HepG2 (cell line): ENCODE results near the gene NPPA. TPM values are rescaled to one million over a fixed set of nuclear protein-coding genes. Genes with fewer than 3 reads are reported as not detected.

ENCODE experiments used
- DMAP1 ChIP-seq: IDR thresholded peaks from 2 replicates; pipeline ENCODE4 v1.6.1; 2016
- FOSL2 ChIP-seq: sonication (generic); formaldehyde crosslinking; IDR thresholded peaks from 2 replicates; pipeline ENCODE4 v1.4.0; 2020; ENCODE audit warnings: missing genetic modification reagents
- HOXA3 ChIP-seq: sonication (generic); formaldehyde crosslinking; IDR thresholded peaks from 2 replicates; pipeline ENCODE4 v1.5.0; 2020; ENCODE audit warnings: missing genetic modification reagents
- HOXD1 ChIP-seq: sonication (generic); formaldehyde crosslinking; IDR thresholded peaks from 2 replicates; pipeline ENCODE4 v1.5.0; 2020; ENCODE audit warnings: missing genetic modification reagents
- IRF2 ChIP-seq: IDR thresholded peaks from 2 replicates; pipeline ENCODE4 v1.6.1; 2018; ENCODE audit warnings: missing genetic modification reagents, missing compliant biosample characterization
- MEIS2 ChIP-seq: sonication (generic); formaldehyde crosslinking; IDR thresholded peaks from 2 replicates; pipeline ENCODE4 v1.9.0; 2021; ENCODE audit warnings: mild to moderate bottlenecking, missing genetic modification reagents
- PCBP2 ChIP-seq: fragments of 200-400 bp; formaldehyde crosslinking; optimal IDR thresholded peaks from 2 replicates; pipeline ENCODE3; 2018; ENCODE audit warnings: low read length, low read depth; ENCODE audit not compliant: poor library complexity, severe bottlenecking
- PRDM15 ChIP-seq: sonication (generic); formaldehyde crosslinking; IDR thresholded peaks from 2 replicates; pipeline ENCODE4 v1.4.0; 2020; ENCODE audit warnings: missing genetic modification reagents
- TEF ChIP-seq: sonication (generic); formaldehyde crosslinking; IDR thresholded peaks from 2 replicates; pipeline ENCODE4 v1.5.0; 2020; ENCODE audit warnings: missing genetic modification reagents
- THAP8 ChIP-seq: sonication (generic); formaldehyde crosslinking; IDR thresholded peaks from 2 replicates; pipeline ENCODE4 v1.5.1; 2020; ENCODE audit warnings: missing genetic modification reagents, mild to moderate bottlenecking, borderline replicate concordance
- THRA ChIP-seq: sonication (generic); formaldehyde crosslinking; IDR thresholded peaks from 2 replicates; pipeline ENCODE4 v1.4.0; 2020; ENCODE audit warnings: missing genetic modification reagents, borderline replicate concordance
- TRIM24 ChIP-seq: sonication (generic); formaldehyde crosslinking; IDR thresholded peaks from 2 replicates; pipeline ENCODE4 v1.8.0; 2022; ENCODE audit warnings: mild to moderate bottlenecking, missing genetic modification reagents
- YEATS4 ChIP-seq: sonication (generic); formaldehyde crosslinking; IDR thresholded peaks from 2 replicates; pipeline ENCODE4 v1.4.0; 2020; ENCODE audit warnings: missing genetic modification reagents, borderline replicate concordance
- ZBTB3 ChIP-seq: sonication (generic); formaldehyde crosslinking; IDR thresholded peaks from 2 replicates; pipeline ENCODE4 v1.4.0; 2020; ENCODE audit warnings: low read depth, mild to moderate bottlenecking, moderate library complexity, missing genetic modification reagents, borderline replicate concordance
- ZFY ChIP-seq: sonication (generic); formaldehyde crosslinking; IDR thresholded peaks from 2 replicates; pipeline ENCODE4 v1.4.0; 2020; ENCODE audit warnings: missing genetic modification reagents
- ZNF101 ChIP-seq: sonication (generic); formaldehyde crosslinking; IDR thresholded peaks from 2 replicates; pipeline ENCODE4 v1.4.0; 2020; ENCODE audit warnings: mild to moderate bottlenecking, low read depth, missing genetic modification reagents, borderline replicate concordance
- ZNF143 ChIP-seq: sonication (generic); formaldehyde crosslinking; IDR thresholded peaks from 2 replicates; pipeline ENCODE4 v1.4.0; 2020; ENCODE audit warnings: missing genetic modification reagents
- ZNF280B ChIP-seq: sonication (generic); formaldehyde crosslinking; IDR thresholded peaks from 2 replicates; pipeline ENCODE4 v1.5.0; 2020; ENCODE audit warnings: missing genetic modification reagents, mild to moderate bottlenecking, borderline replicate concordance
- ZNF776 ChIP-seq: sonication (generic); formaldehyde crosslinking; IDR thresholded peaks from 2 replicates; pipeline ENCODE4 v1.4.0; 2020; ENCODE audit warnings: mild to moderate bottlenecking, missing genetic modification reagents
- ZSCAN20 ChIP-seq: sonication (generic); formaldehyde crosslinking; IDR thresholded peaks from 2 replicates; pipeline ENCODE4 v1.4.0; 2020; ENCODE audit warnings: missing genetic modification reagents, mild to moderate bottlenecking, borderline replicate concordance
- polyA plus RNA-seq, 8 experiments: library from polyadenylated mRNA; depleted of rRNA in 3 of 8; stranded (reverse) in 7 of 8; unstranded in 1 of 8; fragments of >200 nt; fragmentation: Illumina TruSeq in 4 of 8; extraction: Trizol in 4 of 8; gene quantifications; 2 replicates each; pipeline versions ENCODE4 v1.2.1 to v1.2.3, GENCODE V29; 2011 to 2016; ENCODE audit warnings: low read depth in 4 of 8, missing spikeins in 1 of 8, mixed read lengths in 1 of 8; ENCODE audit not compliant: insufficient read depth in 1 of 8
- total RNA-seq, 5 experiments: library from RNA; depleted of rRNA; stranded (reverse); fragments of >200 nt; fragmentation: Illumina TruSeq; extraction: Trizol; gene quantifications; 2 replicates each; pipeline ENCODE4 v1.2.3, GENCODE V29; 2016; ENCODE audit warnings: low read depth in 1 of 5
- TF ChIP-seq, protein P1 (sequence below): sonication (generic); formaldehyde crosslinking; IDR thresholded peaks from 2 replicates; pipeline ENCODE4 v1.8.1; 2023; ENCODE audit warnings: missing genetic modification reagents, mild to moderate bottlenecking, borderline replicate concordance

NPPA gene
- total and polyA plus RNA-seq, 2 of the 13 experiments (the other 11 are each of a cell fraction or from before 2014, with no cell fraction given), result not detected

DNA sequence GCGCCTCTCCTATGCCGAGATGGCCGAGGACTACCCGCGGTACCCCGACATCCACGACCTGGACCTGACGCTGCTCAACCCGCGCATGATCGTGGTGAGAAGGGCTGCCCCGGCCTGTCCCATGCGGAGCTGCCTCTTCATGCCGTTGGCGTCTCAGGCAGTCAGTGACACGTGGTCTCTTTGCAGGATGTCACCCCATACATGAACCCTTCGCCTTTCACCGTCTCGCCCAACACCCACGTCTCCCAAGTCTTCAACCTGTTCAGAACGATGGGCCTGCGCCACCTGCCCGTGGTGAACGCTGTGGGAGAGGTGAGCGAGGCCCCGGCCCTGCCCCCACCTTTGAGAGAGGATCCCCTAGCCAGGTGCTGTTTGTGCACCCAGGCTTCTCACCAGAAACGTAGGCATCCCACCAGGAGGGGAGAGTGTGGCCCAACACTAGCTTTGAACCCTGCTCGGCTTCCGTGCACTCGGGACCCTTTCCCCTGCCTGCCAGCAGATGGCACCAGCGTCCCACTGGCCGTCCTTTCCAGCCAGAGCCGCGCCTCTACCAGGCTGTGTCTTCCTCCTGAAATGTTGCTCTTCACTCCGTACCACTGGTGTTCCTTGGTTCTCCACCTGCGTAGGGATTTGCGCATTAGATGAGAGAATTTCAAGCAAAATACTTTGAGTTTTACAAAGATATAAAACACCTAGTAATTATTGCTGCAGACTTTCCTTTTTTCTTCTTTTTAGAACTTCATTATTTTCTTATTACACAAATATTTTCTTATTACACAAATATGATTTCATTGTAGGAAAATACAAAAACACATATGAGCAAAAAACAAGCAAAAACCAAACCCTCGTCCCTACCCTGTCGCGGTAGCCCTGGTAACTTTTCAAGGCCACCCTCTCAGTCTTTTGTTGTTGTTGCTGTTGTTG, 9.0 kb downstream of the NPPA start (continued):
- TF ChIP-seq, protein P1, sequence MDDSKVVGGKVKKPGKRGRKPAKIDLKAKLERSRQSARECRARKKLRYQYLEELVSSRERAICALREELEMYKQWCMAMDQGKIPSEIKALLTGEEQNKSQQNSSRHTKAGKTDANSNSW (CRISPR knock-in tag), result no peak
- TF ChIP-seq ZNF101 (CRISPR knock-in tag), result no peak
- no peak for TF ChIP-seq PCBP2
- TF ChIP-seq HOXD1 (CRISPR knock-in tag), result no peak
- no peak for TF ChIP-seq MEIS2 (CRISPR knock-in tag)
- no peak for TF ChIP-seq ZNF280B
- TF ChIP-seq DMAP1 (CRISPR knock-in tag), result no peak
- peak; percentile 24; the same call in 1 of the 2 replicates for TF ChIP-seq FOSL2 (CRISPR knock-in tag)
- TF ChIP-seq YEATS4 (CRISPR knock-in tag), result no peak
- no peak for TF ChIP-seq ZNF143 (CRISPR knock-in tag)
- TF ChIP-seq IRF2 (CRISPR knock-in tag), result peak; percentile 75
- TF ChIP-seq THAP8, result no peak
- no peak for TF ChIP-seq PRDM15 (CRISPR knock-in tag)
- no peak for TF ChIP-seq TEF (CRISPR knock-in tag)
- TF ChIP-seq ZFY, result no peak
- TF ChIP-seq ZNF776 (CRISPR knock-in tag), result no peak
- no peak for TF ChIP-seq HOXA3 (CRISPR knock-in tag)
- 0 out of 2 replicates have a peak, but pooled peaks have one; percentile 33 for TF ChIP-seq THRA
- TF ChIP-seq ZBTB3 (CRISPR knock-in tag), result no peak
- TF ChIP-seq TRIM24 (CRISPR knock-in tag), result no peak
- no peak for TF ChIP-seq ZSCAN20
